LNCAP (cell line): ENCODE data around the gene ACSL1.

Experiments
- TF ChIP-seq, protein P1 (sequence below): fragments of 450-650 bp; IDR thresholded peaks from 2 replicates; pipeline ENCODE4 v1.5.1; 2017; ENCODE audit warnings: mild to moderate bottlenecking

ACSL1 gene

DNA sequence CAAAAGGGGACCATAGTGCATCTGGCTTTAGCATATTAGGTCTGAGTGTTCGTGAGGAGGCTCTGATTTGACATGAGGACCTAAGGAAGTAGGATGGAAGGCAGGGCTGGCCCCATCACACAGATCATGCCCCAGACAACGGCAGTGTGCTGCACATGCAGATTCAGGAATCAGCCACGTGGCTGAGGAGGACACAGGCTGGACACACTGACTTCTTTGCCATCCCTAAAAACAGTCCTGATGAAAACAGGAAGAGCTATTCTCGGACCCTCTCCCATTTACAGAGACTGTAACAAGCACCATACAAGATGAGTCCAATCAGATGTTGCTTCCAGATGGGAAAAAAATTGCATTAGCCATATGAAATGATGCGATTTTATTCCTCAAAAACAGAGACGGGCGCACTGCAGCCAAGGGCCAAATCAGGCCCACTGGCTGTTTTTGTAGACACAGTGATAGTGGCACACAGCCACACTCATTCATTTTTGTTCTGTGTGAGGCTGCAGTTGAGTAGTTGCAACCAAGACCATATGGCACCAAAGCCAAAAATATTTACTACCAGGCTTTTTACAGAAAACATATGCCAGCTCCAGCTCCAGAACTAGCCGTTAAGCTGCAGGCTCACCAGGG, 41.0 kb downstream of the ACSL1 start:
- TF ChIP-seq, protein P1, sequence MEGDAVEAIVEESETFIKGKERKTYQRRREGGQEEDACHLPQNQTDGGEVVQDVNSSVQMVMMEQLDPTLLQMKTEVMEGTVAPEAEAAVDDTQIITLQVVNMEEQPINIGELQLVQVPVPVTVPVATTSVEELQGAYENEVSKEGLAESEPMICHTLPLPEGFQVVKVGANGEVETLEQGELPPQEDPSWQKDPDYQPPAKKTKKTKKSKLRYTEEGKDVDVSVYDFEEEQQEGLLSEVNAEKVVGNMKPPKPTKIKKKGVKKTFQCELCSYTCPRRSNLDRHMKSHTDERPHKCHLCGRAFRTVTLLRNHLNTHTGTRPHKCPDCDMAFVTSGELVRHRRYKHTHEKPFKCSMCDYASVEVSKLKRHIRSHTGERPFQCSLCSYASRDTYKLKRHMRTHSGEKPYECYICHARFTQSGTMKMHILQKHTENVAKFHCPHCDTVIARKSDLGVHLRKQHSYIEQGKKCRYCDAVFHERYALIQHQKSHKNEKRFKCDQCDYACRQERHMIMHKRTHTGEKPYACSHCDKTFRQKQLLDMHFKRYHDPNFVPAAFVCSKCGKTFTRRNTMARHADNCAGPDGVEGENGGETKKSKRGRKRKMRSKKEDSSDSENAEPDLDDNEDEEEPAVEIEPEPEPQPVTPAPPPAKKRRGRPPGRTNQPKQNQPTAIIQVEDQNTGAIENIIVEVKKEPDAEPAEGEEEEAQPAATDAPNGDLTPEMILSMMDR = no peak

DNA sequence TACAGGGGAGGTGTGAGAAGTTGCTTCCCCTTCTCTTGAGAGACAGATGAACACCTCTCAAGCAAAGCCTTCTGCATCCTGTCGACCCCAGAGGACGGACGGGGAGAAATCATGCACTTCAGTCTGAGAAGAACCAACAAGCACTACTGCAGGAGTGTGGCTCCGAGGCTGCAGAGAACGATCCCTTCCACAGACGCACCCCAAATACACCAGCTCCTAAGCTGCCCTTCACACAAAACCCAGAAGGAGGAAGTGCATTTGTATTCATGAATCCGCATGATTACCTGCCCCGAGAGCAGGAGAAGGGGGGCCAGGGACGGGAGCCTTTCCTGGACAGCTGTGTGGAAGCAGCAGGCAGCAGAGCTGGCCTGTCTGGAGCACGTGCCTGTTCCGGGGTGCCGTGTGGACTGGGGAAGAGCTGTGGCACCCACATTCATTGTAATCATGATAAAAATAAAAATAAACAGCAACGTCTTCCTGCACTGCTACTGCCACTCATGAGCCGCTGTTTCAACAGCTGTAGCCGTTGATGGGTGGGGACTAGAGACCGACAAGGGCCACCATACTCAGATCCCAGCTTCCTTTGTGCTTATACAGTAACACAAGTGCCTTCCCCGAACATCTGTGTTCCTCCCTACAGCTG, 42.9 kb downstream of the ACSL1 start:
- TF ChIP-seq, protein P1 = no peak

DNA sequence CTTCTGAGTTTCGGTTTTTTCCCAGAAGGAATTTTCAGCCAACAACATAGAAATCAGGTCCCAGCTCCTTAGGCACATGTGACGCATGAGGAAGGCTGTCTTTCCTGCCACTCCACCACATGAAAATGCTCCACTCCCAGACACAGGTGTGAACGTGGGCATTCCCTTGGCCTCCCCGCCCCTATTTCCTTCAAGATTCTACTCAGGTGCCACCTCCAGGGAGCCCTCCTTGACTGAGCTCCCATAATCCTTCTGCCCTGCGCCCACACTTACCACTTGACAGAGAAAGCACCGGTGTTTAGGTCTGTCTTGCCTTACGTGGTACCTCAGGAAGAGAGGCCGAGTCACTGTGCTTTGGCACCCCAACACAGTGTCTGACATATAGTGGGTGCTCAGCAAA, 47.4 kb downstream of the ACSL1 start:
- TF ChIP-seq, protein P1 = no peak

DNA sequence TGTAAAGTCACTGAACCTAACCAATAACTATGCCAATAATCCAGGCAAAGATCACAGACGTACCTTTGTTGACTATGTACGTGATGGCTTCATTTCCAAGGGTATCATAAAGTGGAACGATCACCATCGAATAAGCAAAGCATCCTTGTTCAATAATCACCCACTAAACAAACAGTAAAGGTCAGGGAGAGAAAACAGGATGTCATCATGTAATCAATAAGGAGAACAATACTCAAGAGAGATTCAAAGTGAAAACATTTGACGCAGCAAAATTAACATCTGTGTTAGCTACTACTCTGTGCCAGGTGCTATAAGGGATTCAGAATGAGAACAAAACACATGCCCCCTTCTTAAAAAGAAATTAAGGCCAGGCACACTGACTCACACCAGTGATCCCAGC, 48.9 kb downstream of the ACSL1 start:
- TF ChIP-seq, protein P1 = no peak

DNA sequence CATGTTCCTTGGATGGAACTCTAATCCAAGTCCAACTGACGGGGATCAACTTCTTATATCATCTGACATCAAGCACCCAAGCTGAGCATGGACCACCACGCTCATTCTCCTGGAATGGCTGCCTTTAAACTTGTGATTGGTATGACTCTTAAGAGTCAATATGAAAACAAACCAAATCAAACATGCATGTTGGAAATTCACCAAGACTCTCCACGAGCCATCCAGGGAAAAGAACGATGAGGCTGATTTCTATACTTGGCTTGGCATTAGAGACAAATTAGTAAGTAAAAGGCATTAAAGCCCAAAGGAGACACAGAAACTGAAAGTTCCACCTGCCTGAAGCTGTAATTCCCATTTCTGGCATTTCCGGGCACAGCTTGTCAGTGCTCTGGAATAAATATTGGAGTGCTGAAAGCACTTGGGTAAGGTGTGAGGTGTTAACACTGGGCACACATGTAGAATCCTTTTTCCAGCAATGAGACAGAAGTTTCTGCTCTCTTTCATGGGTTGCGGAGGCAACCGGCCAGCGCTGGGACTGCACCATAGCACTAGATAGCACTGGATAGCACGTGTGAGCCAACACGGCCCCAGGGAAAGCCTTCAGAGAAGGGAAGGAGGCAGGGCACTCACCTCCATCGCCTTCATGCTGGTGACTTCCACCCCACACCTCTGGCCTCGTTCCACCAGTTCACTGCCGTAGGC, 49.8 kb downstream of the ACSL1 start:
- TF ChIP-seq, protein P1 = no peak

DNA sequence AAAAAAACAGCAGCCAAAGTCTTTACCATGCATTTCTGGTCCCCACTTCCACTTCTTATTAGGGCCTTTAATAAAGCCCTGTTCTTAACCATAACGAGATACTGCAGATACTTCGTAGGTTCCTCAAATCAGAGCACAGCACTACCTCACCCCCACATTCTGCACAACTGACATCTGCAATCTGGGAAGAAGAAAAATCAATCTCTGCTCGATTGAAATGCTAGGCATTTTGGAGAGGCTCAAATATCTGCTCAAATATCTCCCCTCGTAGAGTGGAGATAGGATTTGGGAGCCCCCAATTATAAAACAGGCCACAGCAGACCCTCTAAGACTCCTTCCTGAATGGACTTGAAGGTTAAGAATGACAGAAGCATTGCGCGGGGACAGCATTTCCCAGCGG, 51.6 kb downstream of the ACSL1 start:
- TF ChIP-seq, protein P1 = no peak

DNA sequence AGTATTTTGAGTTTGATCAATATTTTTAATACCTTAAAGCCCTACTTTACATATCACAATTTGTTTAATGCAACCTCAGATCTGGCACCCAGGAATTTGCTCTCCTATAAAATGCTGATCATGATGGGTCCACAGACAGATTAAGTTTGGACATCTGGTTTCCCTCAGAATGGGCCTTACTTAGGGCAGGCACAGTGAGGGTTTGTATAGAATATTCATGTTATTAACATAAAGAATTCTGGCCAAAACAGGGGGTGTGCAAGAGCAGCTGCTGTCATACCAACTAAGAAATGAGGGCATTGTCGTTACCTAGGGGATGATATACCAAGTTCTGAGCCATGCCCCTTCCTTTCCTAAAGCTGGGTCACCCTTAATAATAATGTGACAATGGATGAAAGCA, 54.4 kb downstream of the ACSL1 start:
- TF ChIP-seq, protein P1 = no peak
